Esophagus muscularis mucosa (tissue), 4 donors: ENCODE data around the gene PLCH1.

ENCODE experiments used
- CTCF ChIP-seq, 3 experiments: fragments of 200-600 bp in 2 of 3; fragments of 450-650 bp in 1 of 3; sonication (generic) in 2 of 3; IDR thresholded peaks; one replicate each; pipeline ENCODE4 v1.5.1; 2017 to 2019; ENCODE audit warnings: antibody characterized with exemption in 3 of 3, mild to moderate bottlenecking in 2 of 3, moderate library complexity in 1 of 3
- EP300 ChIP-seq: sonication (generic); formaldehyde crosslinking; IDR thresholded peaks from one replicate; pipeline ENCODE4 v1.6.1; 2017; ENCODE audit warnings: antibody characterized with exemption
- POLR2A ChIP-seq: fragments of 450-650 bp; IDR thresholded peaks from one replicate; pipeline ENCODE4 v1.6.1; 2017; ENCODE audit warnings: antibody characterized with exemption, moderate library complexity, mild to moderate bottlenecking, low read depth
- POLR2AphosphoS5 ChIP-seq, 2 donors: sonication (generic); formaldehyde crosslinking; IDR thresholded peaks; one replicate each; pipeline ENCODE4 v1.6.1; 2017; ENCODE audit warnings: antibody characterized with exemption in 2 of 2

GRCh38 chr3:155512867-155513261, 232.0 kb downstream of the PLCH1 start:
- no peak for TF ChIP-seq POLR2A
- no peak for TF ChIP-seq CTCF (IDR thresholded peaks at IDR 0.05)
- TF ChIP-seq POLR2AphosphoS5 (IDR thresholded peaks at IDR 0.05) = no peak
- TF ChIP-seq EP300 = no peak
